HEK293 (cell line): ENCODE results near the gene TP53I11.

ENCODE experiments used
- SETDB1 ChIP-seq: IDR thresholded peaks from one replicate; pipeline ENCODE4 v1.6.1; 2017; ENCODE audit warnings: mild to moderate bottlenecking, low read length, moderate library complexity, mixed read lengths; ENCODE audit not compliant: insufficient read length
- ZNF274 ChIP-seq, 2 experiments: fragments of 200-500 bp in 1 of 2; fragments of 450-650 bp in 1 of 2; sonication (Bioruptor generic) in 1 of 2; formaldehyde crosslinking in 1 of 2; IDR thresholded peaks; 2 replicates each; pipeline versions ENCODE4 v1.5.1 to v1.6.1; 2014 to 2016; ENCODE audit warnings: borderline replicate concordance in 1 of 2, inconsistent platforms in 1 of 2, low read length in 1 of 2, missing biosample characterization in 1 of 2, missing genetic modification characterization in 1 of 2
- ZNF571 ChIP-seq: fragments of 450-650 bp; formaldehyde crosslinking; IDR thresholded peaks from 2 replicates; pipeline ENCODE4 v1.5.0; 2017; ENCODE audit warnings: missing biosample characterization, missing genetic modification characterization
- TF ChIP-seq, protein P1 (sequence below): fragments of 450-650 bp; formaldehyde crosslinking; IDR thresholded peaks from 2 replicates; pipeline ENCODE4 v1.5.1; 2016; ENCODE audit warnings: missing biosample characterization, missing genetic modification characterization
- TF ChIP-seq, protein P2 (sequence below): fragments of 450-650 bp; formaldehyde crosslinking; IDR thresholded peaks from 2 replicates; pipeline ENCODE4 v1.5.1; 2016; ENCODE audit warnings: missing biosample characterization, missing genetic modification characterization

DNA sequence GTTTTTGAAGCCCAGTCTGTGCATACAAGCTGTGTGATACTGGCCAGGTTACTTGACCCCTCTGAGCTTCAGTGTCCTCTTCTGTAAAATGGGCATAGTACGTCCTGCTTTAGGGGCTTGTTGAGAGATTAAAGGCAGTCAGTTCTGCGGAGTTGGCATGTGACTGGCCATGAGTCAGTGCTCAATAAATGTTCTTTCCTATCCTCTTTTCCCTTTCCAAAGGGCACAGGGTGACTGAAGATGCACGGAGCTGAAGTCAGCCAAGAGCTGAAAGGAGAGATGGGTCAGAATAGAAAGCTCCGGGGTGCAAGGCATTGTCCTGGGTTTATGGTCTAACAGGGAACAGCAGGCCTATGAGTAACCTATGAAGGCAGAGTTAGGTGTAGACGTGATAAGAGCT, 48.9 kb downstream of the TP53I11 start:
- TF ChIP-seq, protein P1, sequence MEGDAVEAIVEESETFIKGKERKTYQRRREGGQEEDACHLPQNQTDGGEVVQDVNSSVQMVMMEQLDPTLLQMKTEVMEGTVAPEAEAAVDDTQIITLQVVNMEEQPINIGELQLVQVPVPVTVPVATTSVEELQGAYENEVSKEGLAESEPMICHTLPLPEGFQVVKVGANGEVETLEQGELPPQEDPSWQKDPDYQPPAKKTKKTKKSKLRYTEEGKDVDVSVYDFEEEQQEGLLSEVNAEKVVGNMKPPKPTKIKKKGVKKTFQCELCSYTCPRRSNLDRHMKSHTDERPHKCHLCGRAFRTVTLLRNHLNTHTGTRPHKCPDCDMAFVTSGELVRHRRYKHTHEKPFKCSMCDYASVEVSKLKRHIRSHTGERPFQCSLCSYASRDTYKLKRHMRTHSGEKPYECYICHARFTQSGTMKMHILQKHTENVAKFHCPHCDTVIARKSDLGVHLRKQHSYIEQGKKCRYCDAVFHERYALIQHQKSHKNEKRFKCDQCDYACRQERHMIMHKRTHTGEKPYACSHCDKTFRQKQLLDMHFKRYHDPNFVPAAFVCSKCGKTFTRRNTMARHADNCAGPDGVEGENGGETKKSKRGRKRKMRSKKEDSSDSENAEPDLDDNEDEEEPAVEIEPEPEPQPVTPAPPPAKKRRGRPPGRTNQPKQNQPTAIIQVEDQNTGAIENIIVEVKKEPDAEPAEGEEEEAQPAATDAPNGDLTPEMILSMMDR (tag by site-specific recombination): no peak
- no peak for TF ChIP-seq ZNF571 (tag by site-specific recombination)
- no peak for TF ChIP-seq SETDB1
- TF ChIP-seq, protein P2, sequence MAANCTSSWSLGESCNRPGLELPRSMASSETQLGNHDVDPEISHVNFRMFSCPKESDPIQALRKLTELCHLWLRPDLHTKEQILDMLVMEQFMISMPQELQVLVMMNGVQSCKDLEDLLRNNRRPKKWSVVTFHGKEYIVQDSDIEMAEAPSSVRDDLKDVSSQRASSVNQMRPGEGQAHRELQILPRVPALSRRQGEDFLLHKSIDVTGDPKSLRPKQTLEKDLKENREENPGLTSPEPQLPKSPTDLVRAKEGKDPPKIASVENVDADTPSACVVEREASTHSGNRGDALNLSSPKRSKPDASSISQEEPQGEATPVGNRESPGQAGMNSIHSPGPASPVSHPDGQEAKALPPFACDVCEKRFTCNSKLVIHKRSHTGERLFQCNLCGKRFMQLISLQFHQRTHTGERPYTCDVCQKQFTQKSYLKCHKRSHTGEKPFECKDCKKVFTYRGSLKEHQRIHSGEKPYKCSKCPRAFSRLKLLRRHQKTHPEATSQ (tag by site-specific recombination): no peak
- TF ChIP-seq ZNF274 (IDR thresholded peaks at IDR 0.05; ENCODE audit: low read length): no peak
- no peak for TF ChIP-seq ZNF274 (tag by site-specific recombination; IDR thresholded peaks at IDR 0.05; ENCODE audit: borderline replicate concordance)
